Measurements from ENCODE around the gene XYLT1. TPM values are rescaled to one million over a fixed set of nuclear protein-coding genes. Genes with fewer than 3 reads are reported as not detected.

Gene XYLT1
- total and polyA plus RNA-seq, 2 of the 4 experiments (the other 2 are of a cell fraction): 9.0 to 12.7 TPM

GRCh38 chr16:17135439-17135838, 335.3 kb downstream of the XYLT1 start:
- H3K27ac ChIP-seq (ENCODE audit: insufficient read depth, low read length): no peak overlapping the region
- no peak overlapping the region for H3K18ac ChIP-seq (ENCODE audit: low read depth, low read length)
- no peaks in the 10 kb centered on the region for H3K9me3 ChIP-seq (ENCODE audit: control insufficient read depth, insufficient read depth, low read length)
- H4K20me1 ChIP-seq (ENCODE audit: insufficient read depth, low read length): no peaks in the 10 kb centered on the region
- no peak overlapping the region for H3K9ac ChIP-seq (ENCODE audit: low read depth, low read length)
- no TSS peak for BruUV-seq (replicated peaks)
- no peak overlapping the region for H3K56ac ChIP-seq (ENCODE audit: extremely low read depth, insufficient read depth, low read length)
- H4K5ac ChIP-seq (ENCODE audit: low read depth, low read length): no peak overlapping the region
- intact Hi-C loops (cut with micrococcal nuclease): no loop called here
- POLR2A ChIA-PET (ENCODE audit: unreplicated experiment): no interaction called here
- no peak for DNase-seq
- H2AK9ac ChIP-seq (replicated peaks; ENCODE audit: low read depth, low read length, poor library complexity): no peak overlapping the region
- no peak overlapping the region for H2AK5ac ChIP-seq (ENCODE audit: low read depth, low read length)
- in situ Hi-C loops (cut with MboI; ENCODE audit: low sequenced_read_pairs): no loop called here
- no peak overlapping the region for H2AFZ ChIP-seq (replicated peaks; ENCODE audit: low read length, poor library complexity)
- H2BK5ac ChIP-seq (ENCODE audit: low read depth, low read length, poor library complexity, severe bottlenecking): no peak overlapping the region
- no peaks in the 10 kb centered on the region for H3K27me3 ChIP-seq (ENCODE audit: control insufficient read depth, insufficient read depth, low read length)
- no peak overlapping the region for H4K91ac ChIP-seq (ENCODE audit: insufficient read depth, low read depth, low read length)
- no peak for ATAC-seq (ENCODE audit: low read depth)
- peaks cover 6% of the 10 kb centered on the region; the same call in 1 of the 2 replicates for H3K36me3 ChIP-seq (ENCODE audit: control insufficient read depth, insufficient read depth, low read length)
- H3K23ac ChIP-seq (ENCODE audit: low read depth, low read length): no peak overlapping the region
- no peak overlapping the region for H3K4me2 ChIP-seq (ENCODE audit: low read depth, low read length)
- no peak overlapping the region for H3K4me3 ChIP-seq (ENCODE audit: insufficient read depth, low read depth, low read length)
- no peak overlapping the region for H4K8ac ChIP-seq (ENCODE audit: low read depth in 2 of 2, low read length in 2 of 2)
- no peak overlapping the region for H2BK120ac ChIP-seq (ENCODE audit: low read depth, low read length)
- no peak overlapping the region for H3K4ac ChIP-seq (ENCODE audit: low read depth, low read length)
- H3K4me1 ChIP-seq (ENCODE audit: control insufficient read depth, insufficient read depth, low read length): no peaks in the 10 kb centered on the region
- H2BK15ac ChIP-seq (ENCODE audit: low read depth, low read length): no peak overlapping the region
- CTCF ChIA-PET: interaction anchor here (0.6 kb wide), 1 partner anchor 28 kb away, joined by 4 read pairs; no protein-coding TSS in a partner anchor
- no peak overlapping the region for H2BK20ac ChIP-seq (ENCODE audit: low read depth, low read length)
- dilution Hi-C loops (cut with HindIII; ENCODE audit: low sequenced_read_pairs, unreplicated experiment): no loop called here
- H3K79me1 ChIP-seq (ENCODE audit: low read depth in 1 of 2, low read length in 2 of 2): no peaks in the 10 kb centered on the region
- no peak for TF ChIP-seq MAZ (IDR thresholded peaks at IDR 0.05; ENCODE audit: borderline replicate concordance, low read depth, low read length)
- TF ChIP-seq USF2 (IDR thresholded peaks at IDR 0.05; ENCODE audit: low read depth, low read length): no peak
- no peak for TF ChIP-seq RFX5 (IDR thresholded peaks at IDR 0.05; ENCODE audit: low read depth, low read length)
- no peak for TF ChIP-seq NFE2L2 (IDR thresholded peaks at IDR 0.05; ENCODE audit: low read depth, low read length)
- no peak for TF ChIP-seq ELK1 (IDR thresholded peaks at IDR 0.05; ENCODE audit: borderline replicate concordance, low read depth, low read length)
- no peak for TF ChIP-seq SMC3 (IDR thresholded peaks at IDR 0.05; ENCODE audit: low read depth, low read length)
- TF ChIP-seq FOS (IDR thresholded peaks at IDR 0.05; ENCODE audit: low read depth, low read length): no peak
- WGBS, 2 experiments (ENCODE audit: extremely low coverage in 2 of 2, insufficient read length in 1 of 2): no CpG with 5 or more reads among the region's 4 CpGs
- 0 out of 2 replicates have a peak, but pooled peaks cover 3% of the 10 kb centered on the region for H3K9me1 ChIP-seq (ENCODE audit: insufficient read depth, low read length)
- no peak overlapping the region for H3K14ac ChIP-seq (replicated peaks; ENCODE audit: low read depth, low read length)
